Measurements from ENCODE around the gene SLC6A13.

Gene SLC6A13

GRCh38 chr12:177980-178828, 84.4 kb downstream of the SLC6A13 start:
- no peak for DNase-seq (ENCODE audit: low spot score)

- no peak for DNase-seq (ENCODE audit: low spot score)
These were observed 85.2 kb downstream of the SLC6A13 start for GRCh38 chr12:177336-177979.

GRCh38 chr12:176321-177181, 86.1 kb downstream of the SLC6A13 start:
- DNase-seq (ENCODE audit: low spot score): peak; percentile 75

- no peak for DNase-seq (ENCODE audit: low spot score)
These were observed 86.9 kb downstream of the SLC6A13 start for GRCh38 chr12:175759-176158.

- peak; percentile 40 for DNase-seq (ENCODE audit: low spot score)
These were observed 87.4 kb downstream of the SLC6A13 start for GRCh38 chr12:175250-175649.

- no peak for DNase-seq (ENCODE audit: low spot score)
These were observed 88.0 kb downstream of the SLC6A13 start for GRCh38 chr12:174596-174995.

GRCh38 chr12:174124-174523, 88.5 kb downstream of the SLC6A13 start:
- no peak for DNase-seq (ENCODE audit: low spot score)

GRCh38 chr12:172732-173161, 89.9 kb downstream of the SLC6A13 start:
- no peak for DNase-seq (ENCODE audit: low spot score)

GRCh38 chr12:171743-172676, 90.6 kb downstream of the SLC6A13 start:
- DNase-seq (ENCODE audit: low spot score): no peak

- DNase-seq (ENCODE audit: low spot score): no peak
These were observed 91.4 kb downstream of the SLC6A13 start for GRCh38 chr12:171276-171675.
